ENCODE data around the gene IQGAP1.
A peak's percentile ranks its signal among the peaks of the same experiment; 100 is the strongest.
"Not testable (repeated sequence)": the region's sequence is repeated elsewhere in the genome, so short reads cannot be mapped to it uniquely, and the experiment has no call there.

IQGAP1 gene

GRCh38 chr15:90379263-90379662 lies 8.8 kb upstream of the IQGAP1 start:
- DNase-seq = no peak

- DNase-seq = no peak
These were observed 6.5 kb upstream of the IQGAP1 start for GRCh38 chr15:90381515-90381914.

GRCh38 chr15:90382320-90382719 lies 5.7 kb upstream of the IQGAP1 start:
- DNase-seq = no peak

GRCh38 chr15:90386221-90386620 lies 1.8 kb upstream of the IQGAP1 start:
- no peak for DNase-seq

GRCh38 chr15:90388462-90389380 lies 679 bp downstream of the IQGAP1 start:
- no peak for DNase-seq

GRCh38 chr15:90389513-90389912 lies 1.5 kb downstream of the IQGAP1 start:
- no peak for DNase-seq

- no peak for DNase-seq
These were observed 5.0 kb downstream of the IQGAP1 start for GRCh38 chr15:90393040-90393439.

GRCh38 chr15:90394074-90394473 lies 6.0 kb downstream of the IQGAP1 start:
- DNase-seq = no peak

GRCh38 chr15:90394748-90395442 lies 6.9 kb downstream of the IQGAP1 start:
- no peak for DNase-seq

GRCh38 chr15:90396321-90396720 lies 8.3 kb downstream of the IQGAP1 start:
- no peak for DNase-seq

- no peak for DNase-seq
These were observed 12.1 kb downstream of the IQGAP1 start for GRCh38 chr15:90400005-90400758.

- DNase-seq = peak; percentile 22
These were observed 12.8 kb downstream of the IQGAP1 start for GRCh38 chr15:90400759-90401314.

GRCh38 chr15:90401495-90401894 lies 13.5 kb downstream of the IQGAP1 start:
- no peak for DNase-seq

GRCh38 chr15:90402223-90402622 lies 14.2 kb downstream of the IQGAP1 start:
- DNase-seq = peak; percentile 66

GRCh38 chr15:90402767-90403166 lies 14.7 kb downstream of the IQGAP1 start:
- no peak for DNase-seq

- DNase-seq = no peak
These were observed 17.1 kb downstream of the IQGAP1 start for GRCh38 chr15:90405055-90405607.

- no peak for DNase-seq
These were observed 19.3 kb downstream of the IQGAP1 start for GRCh38 chr15:90407336-90407735.

GRCh38 chr15:90407871-90408317 lies 19.9 kb downstream of the IQGAP1 start:
- no peak for DNase-seq

- no peak for DNase-seq
These were observed 20.6 kb downstream of the IQGAP1 start for GRCh38 chr15:90408657-90409056.

- DNase-seq = not testable (repeated sequence)
These were observed 21.5 kb downstream of the IQGAP1 start for GRCh38 chr15:90409587-90409986.

GRCh38 chr15:90410316-90410715 lies 22.3 kb downstream of the IQGAP1 start:
- not testable (repeated sequence) for DNase-seq

- no peak for DNase-seq
These were observed 23.1 kb downstream of the IQGAP1 start for GRCh38 chr15:90411176-90411575.

All from NCI-H524 treated with DMSO at 0.1 percent for 48 hours (cell line).